ENCODE measurements around the gene SUOX.
"Not testable (repeated sequence)": the region's sequence is repeated elsewhere in the genome, so short reads cannot be mapped to it uniquely, and the experiment has no call there.

Gene SUOX

GRCh38 chr12:55983232-55983842, 13.7 kb upstream of the SUOX start:
- DNase-seq (ENCODE audit: low read depth): no peak
- no peak overlapping the region for H3K4me3 ChIP-seq (ENCODE audit: low read depth, low read length)
- TF ChIP-seq, protein P1, sequence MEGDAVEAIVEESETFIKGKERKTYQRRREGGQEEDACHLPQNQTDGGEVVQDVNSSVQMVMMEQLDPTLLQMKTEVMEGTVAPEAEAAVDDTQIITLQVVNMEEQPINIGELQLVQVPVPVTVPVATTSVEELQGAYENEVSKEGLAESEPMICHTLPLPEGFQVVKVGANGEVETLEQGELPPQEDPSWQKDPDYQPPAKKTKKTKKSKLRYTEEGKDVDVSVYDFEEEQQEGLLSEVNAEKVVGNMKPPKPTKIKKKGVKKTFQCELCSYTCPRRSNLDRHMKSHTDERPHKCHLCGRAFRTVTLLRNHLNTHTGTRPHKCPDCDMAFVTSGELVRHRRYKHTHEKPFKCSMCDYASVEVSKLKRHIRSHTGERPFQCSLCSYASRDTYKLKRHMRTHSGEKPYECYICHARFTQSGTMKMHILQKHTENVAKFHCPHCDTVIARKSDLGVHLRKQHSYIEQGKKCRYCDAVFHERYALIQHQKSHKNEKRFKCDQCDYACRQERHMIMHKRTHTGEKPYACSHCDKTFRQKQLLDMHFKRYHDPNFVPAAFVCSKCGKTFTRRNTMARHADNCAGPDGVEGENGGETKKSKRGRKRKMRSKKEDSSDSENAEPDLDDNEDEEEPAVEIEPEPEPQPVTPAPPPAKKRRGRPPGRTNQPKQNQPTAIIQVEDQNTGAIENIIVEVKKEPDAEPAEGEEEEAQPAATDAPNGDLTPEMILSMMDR (conservative IDR thresholded peaks at IDR 0.05; ENCODE audit: low read depth, low read length): no peak

DNA sequence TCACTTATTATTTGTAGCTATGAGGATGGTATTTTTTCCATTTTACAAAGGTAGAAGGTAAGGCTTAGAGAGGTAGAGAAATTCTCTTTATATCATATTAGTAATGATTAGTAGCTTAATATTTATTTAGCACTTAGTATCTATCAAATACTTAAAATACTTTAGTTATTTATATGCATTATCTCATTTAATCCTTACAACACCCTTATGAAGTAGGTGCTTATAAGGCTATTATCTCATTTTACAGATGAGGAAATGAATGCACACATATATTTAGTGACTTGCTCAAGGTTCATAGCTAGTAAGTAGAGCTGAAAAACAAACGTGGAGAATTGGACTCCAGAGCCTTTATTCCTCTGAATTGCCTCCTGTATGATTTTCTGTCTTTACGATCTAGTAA, 12.2 kb upstream of the SUOX start:
- TF ChIP-seq, protein P1 (conservative IDR thresholded peaks at IDR 0.05; ENCODE audit: low read depth, low read length): no peak
- DNase-seq (ENCODE audit: low read depth): no peak
- no peak overlapping the region for H3K4me3 ChIP-seq (ENCODE audit: low read depth, low read length)

GRCh38 chr12:55985341-55985740, 11.7 kb upstream of the SUOX start:
- DNase-seq (ENCODE audit: low read depth): no peak
- no peak overlapping the region for H3K4me3 ChIP-seq (ENCODE audit: low read depth, low read length)
- TF ChIP-seq, protein P1 (conservative IDR thresholded peaks at IDR 0.05; ENCODE audit: low read depth, low read length): no peak

DNA sequence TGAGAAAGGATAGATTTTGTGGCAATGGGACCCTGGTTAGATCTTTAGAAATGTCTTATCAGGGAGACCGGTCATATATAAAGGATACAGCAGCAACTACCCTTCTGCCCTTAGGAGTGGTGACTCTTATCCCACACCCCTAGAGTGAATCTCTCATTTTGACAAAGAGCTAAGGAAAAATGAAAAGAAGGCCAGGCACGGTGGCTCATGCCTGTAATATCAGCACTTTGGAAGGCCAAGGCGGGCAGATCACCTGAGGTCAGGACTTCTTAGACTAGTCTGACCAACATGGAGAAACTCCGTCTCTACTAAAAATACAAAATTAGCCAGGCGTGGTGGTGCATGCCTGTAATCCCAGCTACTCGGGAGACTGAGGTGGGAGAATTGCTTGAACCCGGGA, 11.1 kb upstream of the SUOX start:
- not testable (repeated sequence) for H3K4me3 ChIP-seq (ENCODE audit: low read depth, low read length); DNase-seq (ENCODE audit: low read depth)

DNA sequence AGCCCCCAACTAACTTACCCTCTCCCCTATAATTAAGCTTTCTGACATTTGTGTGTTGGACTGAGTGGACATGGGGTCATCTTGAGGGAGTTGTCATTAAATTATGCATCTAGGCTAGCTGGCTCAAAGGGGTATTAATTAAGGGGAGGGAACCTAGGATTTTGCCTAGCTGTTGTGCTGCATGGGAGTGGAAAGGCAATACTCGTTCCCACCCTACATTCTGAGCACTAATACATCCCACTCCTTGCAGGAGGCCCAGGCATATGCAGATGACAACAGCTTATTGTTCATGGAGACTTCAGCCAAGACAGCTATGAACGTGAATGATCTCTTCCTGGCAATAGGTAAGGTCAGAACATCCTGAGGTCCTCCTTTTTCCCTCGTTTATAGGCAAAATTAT, 6.0 kb upstream of the SUOX start:
- no peak overlapping the region for H3K4me3 ChIP-seq (ENCODE audit: low read depth, low read length)
- no peak for DNase-seq (ENCODE audit: low read depth)
- TF ChIP-seq, protein P1 (conservative IDR thresholded peaks at IDR 0.05; ENCODE audit: low read depth, low read length): no peak

GRCh38 chr12:55993230-55993853, 3.7 kb upstream of the SUOX start:
- DNase-seq (ENCODE audit: low read depth): no peak
- TF ChIP-seq, protein P1 (conservative IDR thresholded peaks at IDR 0.05; ENCODE audit: low read depth, low read length): no peak
- no peak overlapping the region for H3K4me3 ChIP-seq (ENCODE audit: low read depth, low read length)

DNA sequence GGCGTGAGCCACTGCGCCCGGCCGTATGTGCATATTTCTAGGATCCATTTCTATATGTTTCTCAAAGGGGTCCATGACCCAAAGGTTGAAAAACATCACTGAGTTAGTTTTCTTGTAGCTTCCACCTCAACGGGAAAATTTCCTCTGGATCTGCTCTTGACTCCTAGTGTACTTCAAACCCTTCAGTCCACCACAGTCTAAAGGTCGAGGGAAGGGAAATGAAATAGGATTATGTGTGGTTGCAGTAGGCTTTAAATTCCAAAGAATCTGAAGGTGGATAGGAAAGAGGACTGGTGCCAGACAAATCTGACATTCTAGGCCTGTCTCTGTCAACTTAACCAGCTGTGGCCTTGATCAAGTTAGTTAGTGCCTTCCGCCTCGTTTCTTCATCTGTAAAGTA, 1.7 kb upstream of the SUOX start:
- TF ChIP-seq, protein P1 (conservative IDR thresholded peaks at IDR 0.05; ENCODE audit: low read depth, low read length): no peak
- DNase-seq (ENCODE audit: low read depth): no peak
- no peak overlapping the region for H3K4me3 ChIP-seq (ENCODE audit: low read depth, low read length)

All from choroid plexus epithelial cell (primary cell).